SK-N-MC (cell line): ENCODE measurements around the gene OR6Q1.

Experiments used
- EZH2 ChIP-seq: fragments of 200-600 bp; sonication (generic); IDR thresholded peaks from one replicate; pipeline ENCODE4 v1.6.1; 2017; ENCODE audit warnings: antibody characterized with exemption
- FOXP2 ChIP-seq: optimal IDR thresholded peaks from 2 replicates; pipeline ENCODE3; 2011; ENCODE audit warnings: mild to moderate bottlenecking, moderate library complexity; ENCODE audit not compliant: insufficient read depth; ENCODE audit errors: extremely low read length, control extremely low read depth
- POLR2AphosphoS5 ChIP-seq: IDR thresholded peaks from 2 replicates; pipeline ENCODE4 v1.6.1; 2012; ENCODE audit warnings: mild to moderate bottlenecking, low read depth, low read length, borderline replicate concordance

DNA sequence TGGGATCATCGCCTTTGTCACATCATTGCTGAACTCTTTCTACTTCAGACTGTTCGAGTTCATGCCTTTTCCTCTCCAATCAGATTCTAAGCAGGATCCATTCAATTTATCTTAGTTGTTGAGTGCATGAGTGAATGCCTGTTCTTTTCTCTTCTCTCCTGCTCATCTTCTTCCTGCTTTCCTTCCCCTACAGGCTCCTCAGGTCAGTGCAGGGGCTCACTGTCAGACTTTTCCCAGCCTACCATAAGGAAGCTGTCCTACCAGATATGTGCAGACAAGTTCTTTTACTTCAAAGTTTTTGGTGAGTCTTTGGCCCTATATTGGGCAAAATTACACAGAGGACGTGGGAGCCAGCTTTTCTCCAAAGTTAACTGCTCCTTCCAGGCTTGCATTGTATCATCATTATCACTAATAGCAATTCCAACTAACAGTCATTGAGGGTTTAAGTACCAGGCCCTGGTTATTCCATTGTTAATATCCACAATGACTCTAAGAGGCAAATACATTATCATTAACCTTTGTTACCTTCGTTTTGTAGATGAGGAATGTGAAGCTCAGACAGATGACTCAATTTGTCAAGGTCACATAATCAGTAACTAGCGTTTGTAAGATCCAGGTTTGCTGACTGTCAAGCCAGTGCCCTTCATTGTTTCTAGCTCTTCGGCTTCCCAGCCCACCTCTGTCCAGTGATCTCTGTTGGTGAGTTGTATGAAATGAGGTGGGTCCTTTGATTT lies 30.4 kb downstream of the OR6Q1 start:
- TF ChIP-seq EZH2 (no peak), POLR2AphosphoS5 (no peak), FOXP2 (no peak)
